Kidney epithelial cell (primary cell): ENCODE results near the gene COL26A1. TPM values are rescaled to one million over a fixed set of nuclear protein-coding genes. Genes with fewer than 3 reads are reported as not detected.
"Not testable (repeated sequence)": the region's sequence is repeated elsewhere in the genome, so short reads cannot be mapped to it uniquely, and the experiment has no call there.

Experiments
- DNase-seq: peaks from one replicate; pipeline ENCODE4 v3.0.0-alpha.2; 2010; ENCODE audit warnings: low read depth
- H3K27me3 ChIP-seq: 2 replicates; pipeline ENCODE4 v1.6.0; 2011; ENCODE audit warnings: low read length; ENCODE audit not compliant: control insufficient read depth, insufficient read depth
- H3K36me3 ChIP-seq: 2 replicates; pipeline ENCODE4 v1.5.1; 2011; ENCODE audit warnings: low read length; ENCODE audit not compliant: control insufficient read depth, insufficient read depth
- H3K4me3 ChIP-seq: 2 replicates; pipeline ENCODE4 v1.5.1; 2011; ENCODE audit warnings: low read depth, mild to moderate bottlenecking, control low read depth, low read length
- total RNA-seq: library from RNA; depleted of rRNA; stranded (reverse); fragments of >200 nt; gene quantifications from 2 replicates; pipeline ENCODE4 v1.2.3, GENCODE V29; 2015
- TF ChIP-seq, protein P1 (sequence below): IDR thresholded peaks from 2 replicates; pipeline ENCODE4 v1.5.1; 2011; ENCODE audit warnings: mild to moderate bottlenecking, moderate library complexity, low read length, control low read depth, inconsistent platforms; ENCODE audit not compliant: insufficient read depth, poor library complexity, severe bottlenecking

Gene COL26A1
- total RNA-seq, 1 donor from 2014 or later: 0.42 TPM

DNA sequence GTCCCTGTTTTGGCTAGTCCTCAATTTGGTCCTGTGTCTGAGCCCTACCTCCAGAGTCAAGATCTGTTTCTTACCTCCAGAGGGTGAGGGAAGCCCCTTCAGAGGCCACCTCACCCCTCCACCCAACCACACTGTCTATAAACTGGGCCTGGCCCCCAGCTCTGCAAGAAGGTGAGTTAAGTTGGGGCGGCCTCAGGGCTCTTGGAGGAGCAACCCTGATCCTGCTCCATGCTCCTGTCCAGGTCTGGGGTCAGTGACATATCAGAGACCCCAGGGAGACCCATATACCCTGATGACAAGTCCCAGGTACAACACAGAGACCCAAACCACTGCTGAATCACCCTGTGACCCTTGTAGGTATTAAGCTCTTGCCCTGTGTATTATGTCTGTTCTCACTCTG, 196.9 kb downstream of the COL26A1 start:
- TF ChIP-seq, protein P1, sequence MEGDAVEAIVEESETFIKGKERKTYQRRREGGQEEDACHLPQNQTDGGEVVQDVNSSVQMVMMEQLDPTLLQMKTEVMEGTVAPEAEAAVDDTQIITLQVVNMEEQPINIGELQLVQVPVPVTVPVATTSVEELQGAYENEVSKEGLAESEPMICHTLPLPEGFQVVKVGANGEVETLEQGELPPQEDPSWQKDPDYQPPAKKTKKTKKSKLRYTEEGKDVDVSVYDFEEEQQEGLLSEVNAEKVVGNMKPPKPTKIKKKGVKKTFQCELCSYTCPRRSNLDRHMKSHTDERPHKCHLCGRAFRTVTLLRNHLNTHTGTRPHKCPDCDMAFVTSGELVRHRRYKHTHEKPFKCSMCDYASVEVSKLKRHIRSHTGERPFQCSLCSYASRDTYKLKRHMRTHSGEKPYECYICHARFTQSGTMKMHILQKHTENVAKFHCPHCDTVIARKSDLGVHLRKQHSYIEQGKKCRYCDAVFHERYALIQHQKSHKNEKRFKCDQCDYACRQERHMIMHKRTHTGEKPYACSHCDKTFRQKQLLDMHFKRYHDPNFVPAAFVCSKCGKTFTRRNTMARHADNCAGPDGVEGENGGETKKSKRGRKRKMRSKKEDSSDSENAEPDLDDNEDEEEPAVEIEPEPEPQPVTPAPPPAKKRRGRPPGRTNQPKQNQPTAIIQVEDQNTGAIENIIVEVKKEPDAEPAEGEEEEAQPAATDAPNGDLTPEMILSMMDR: no peak
- no peak for DNase-seq
- Histone ChIP-seq H3K27me3 (peaks cover 19% of the 10 kb centered on the region), H3K4me3 (no peak overlapping the region), H3K36me3 (no peaks in the 10 kb centered on the region)

DNA sequence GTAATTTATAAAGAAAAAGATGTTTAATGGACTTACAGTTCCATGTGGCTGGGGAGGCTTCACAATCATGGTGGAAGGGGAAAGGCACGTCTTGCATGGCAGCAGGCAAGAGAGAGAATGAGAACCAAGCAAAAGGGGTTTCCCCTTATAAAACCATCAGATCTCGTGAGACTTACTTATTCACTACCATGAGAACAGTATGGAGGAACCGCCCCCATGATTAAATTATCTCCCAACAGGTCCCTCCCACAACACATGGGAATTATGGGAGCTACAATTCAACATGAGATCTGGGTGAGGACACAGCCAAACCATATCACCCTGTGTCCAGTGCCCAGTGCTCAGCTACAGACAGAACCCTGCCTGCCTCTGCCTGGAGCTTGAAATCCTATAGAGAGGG, 197.3 kb downstream of the COL26A1 start:
- not testable (repeated sequence) for DNase-seq, H3K36me3 ChIP-seq, H3K4me3 ChIP-seq
- peaks cover 21% of the 10 kb centered on the region for H3K27me3 ChIP-seq

DNA sequence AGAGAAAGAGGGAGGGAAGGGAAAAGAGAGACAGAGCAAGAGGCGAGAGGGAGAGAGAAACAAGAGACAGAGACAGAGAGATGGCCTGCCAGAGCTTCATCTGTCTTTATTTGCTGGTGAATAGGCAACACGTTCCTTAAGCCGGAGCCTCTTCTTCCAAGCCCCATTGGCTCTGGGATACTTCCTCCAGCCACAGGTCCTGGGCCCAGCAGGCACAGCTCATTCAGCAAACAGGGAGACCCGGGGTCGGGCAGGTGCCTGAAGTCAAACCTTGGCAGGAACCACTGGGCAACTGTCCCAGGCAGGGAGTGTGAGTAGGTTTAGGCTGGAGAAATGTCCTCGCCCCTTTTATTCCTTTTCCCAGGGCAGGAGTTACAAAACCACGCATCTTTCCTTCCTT, 198.2 kb downstream of the COL26A1 start:
- no peaks in the 10 kb centered on the region for H3K36me3 ChIP-seq
- peaks cover 19% of the 10 kb centered on the region for H3K27me3 ChIP-seq
- no peak overlapping the region for H3K4me3 ChIP-seq
- TF ChIP-seq, protein P1: no peak
- no peak for DNase-seq

DNA sequence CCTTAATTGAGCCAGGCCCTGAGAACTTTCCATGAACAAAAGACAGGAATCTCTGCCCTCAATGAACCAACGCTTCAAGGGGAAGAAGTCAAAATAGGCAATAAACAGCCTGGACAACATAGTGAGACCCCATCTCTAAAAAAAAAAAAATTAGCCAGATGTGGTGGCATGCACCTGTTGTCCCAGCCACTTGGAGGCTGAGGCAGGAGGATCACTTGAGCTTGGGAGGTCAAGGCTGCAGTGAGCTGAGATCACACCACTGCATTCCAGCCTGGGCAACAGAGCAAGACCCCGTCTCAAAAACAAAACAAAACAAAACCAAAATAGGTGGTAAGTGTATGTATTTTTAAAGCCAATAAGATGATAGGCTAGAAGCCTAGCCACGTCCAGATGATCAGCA, 198.6 kb downstream of the COL26A1 start:
- DNase-seq: not testable (repeated sequence)
- H3K27me3 ChIP-seq: peaks cover 19% of the 10 kb centered on the region

DNA sequence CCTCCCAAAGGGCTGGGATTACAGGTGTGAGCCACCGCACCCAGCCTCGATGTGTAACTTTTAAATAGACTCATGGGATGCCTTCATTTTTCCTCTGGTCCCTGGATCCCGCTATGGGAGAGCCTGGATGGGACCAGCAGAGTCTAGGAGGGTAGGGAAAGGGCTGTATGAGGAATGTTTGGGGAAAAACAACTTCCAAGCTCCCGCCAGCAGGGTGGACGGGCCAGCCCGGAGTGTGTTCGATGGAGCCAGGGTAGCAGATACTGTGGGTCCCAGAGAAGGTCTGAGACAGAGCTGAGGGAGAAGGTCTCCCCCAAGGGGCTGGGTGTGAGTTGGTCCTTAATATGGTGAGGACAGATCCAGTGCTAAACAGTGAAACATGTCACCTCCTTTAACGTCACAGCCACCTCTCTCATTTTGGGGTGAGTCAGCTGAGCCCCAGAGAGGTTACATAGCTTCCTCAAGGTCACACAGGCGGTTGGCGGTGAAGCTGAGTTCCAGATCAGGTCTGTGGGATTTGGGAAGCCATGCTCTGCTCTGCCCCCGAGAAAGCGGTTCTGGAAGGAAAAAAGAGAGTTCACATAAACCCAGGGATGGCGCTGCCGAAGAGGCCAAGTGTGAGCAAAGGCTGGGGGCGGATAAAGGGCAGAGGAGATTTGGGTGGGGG, 200.0 kb downstream of the COL26A1 start:
- Histone ChIP-seq H3K4me3 (no peak overlapping the region), H3K36me3 (no peaks in the 10 kb centered on the region), H3K27me3 (peaks cover 19% of the 10 kb centered on the region)
- TF ChIP-seq, protein P1: no peak
- DNase-seq: no peak

More for the DNA sequence above, 198.6 kb downstream of the COL26A1 start:
- H3K4me3 ChIP-seq, H3K36me3 ChIP-seq: not testable (repeated sequence)

DNA sequence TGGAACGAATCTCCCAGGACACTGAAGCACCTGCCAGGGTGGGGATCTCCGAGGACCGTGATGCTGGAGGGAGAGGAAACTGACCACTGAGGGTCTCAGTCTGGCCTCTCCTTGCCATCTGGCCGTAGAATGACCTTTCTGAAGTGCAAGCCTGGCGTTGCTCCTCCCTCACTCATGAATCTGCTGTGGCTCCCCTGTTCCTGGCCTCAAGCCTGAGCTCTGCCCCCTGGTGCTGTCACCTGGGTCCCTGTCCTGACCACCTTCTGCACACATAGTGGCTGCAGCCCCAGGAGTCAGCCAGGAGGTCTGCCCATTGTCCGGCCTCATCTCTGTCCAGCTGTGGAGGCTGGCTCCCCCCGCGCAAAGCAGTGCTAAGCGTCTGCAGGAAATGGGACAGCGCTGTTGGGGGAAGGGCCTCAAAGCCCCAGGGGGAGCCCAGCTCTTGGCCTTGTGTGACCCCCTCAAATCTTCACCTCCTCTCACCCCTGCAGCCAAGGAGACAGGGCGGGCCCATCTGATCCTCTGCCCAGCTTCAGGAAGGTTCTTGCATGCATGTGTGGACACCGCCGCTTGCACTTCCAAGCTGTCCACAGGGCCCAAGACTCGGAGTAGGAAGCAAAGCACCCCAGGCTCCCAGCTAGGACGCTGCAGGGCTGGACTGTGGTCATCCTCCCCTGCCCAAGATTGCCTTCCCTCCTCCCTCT, 200.7 kb downstream of the COL26A1 start:
- H3K36me3 ChIP-seq: no peaks in the 10 kb centered on the region
- H3K4me3 ChIP-seq: no peak overlapping the region
- no peak for DNase-seq
- TF ChIP-seq, protein P1: no peak
- H3K27me3 ChIP-seq: peaks cover 19% of the 10 kb centered on the region
